B cell (primary cell): ENCODE measurements around the gene ZNF771. TPM values are rescaled to one million over a fixed set of nuclear protein-coding genes. Genes with fewer than 3 reads are reported as not detected.

ENCODE experiments used
- ATAC-seq: fragments of 200-7000 bp; cut with Tn5 transposase; one replicate; pipeline ENCODE4 v1.10.0; 2021; ENCODE audit warnings: low read depth, mild to moderate bottlenecking, moderate number of reproducible peaks, moderate library complexity
- CTCF ChIA-PET: fragments of 350-600 bp; sonication (Branson Sonifier 250); formaldehyde crosslinking; loops from one replicate; lab custom pipeline; 2021; ENCODE audit warnings: antibody characterized with exemption, inconsistent platforms; lab: Charles Lee
- POLR2A ChIA-PET: fragments of 350-600 bp; sonication (Branson Sonifier 250); formaldehyde crosslinking; loops from one replicate; lab custom pipeline; 2021; ENCODE audit warnings: antibody characterized with exemption; lab: Charles Lee
- DNase-seq: peaks from one replicate; pipeline ENCODE4 v3.0.0; 2013
- H2AFZ ChIP-seq: 2 replicates; pipeline ENCODE4 v1.6.1; 2012; ENCODE audit warnings: mild to moderate bottlenecking, low read depth, low read length; ENCODE audit not compliant: insufficient read depth, poor library complexity, severe bottlenecking
- H3K27ac ChIP-seq, 2 donors: 1 replicate in 1 of 2; 2 replicates in 1 of 2; pipeline ENCODE4 v1.5.1; 2012 to 2013; ENCODE audit warnings: low read length in 2 of 2, mild to moderate bottlenecking in 2 of 2, moderate library complexity in 1 of 2
- H3K27me3 ChIP-seq, 4 experiments: fragments of 200-600 bp in 1 of 4; sonication (generic) in 1 of 4; replicated peaks in 1 of 4; 1 replicate in 2 of 4; 2 replicates in 2 of 4; pipeline versions ENCODE4 v1.6.1 to v1.7.0; 2013 to 2016; ENCODE audit warnings: low read length in 3 of 4, mild to moderate bottlenecking in 2 of 4, mixed read lengths in 1 of 4, moderate library complexity in 1 of 4; ENCODE audit not compliant: insufficient read depth in 4 of 4, control insufficient read depth in 3 of 4; ENCODE audit errors: control extremely low read depth in 1 of 4
- H3K36me3 ChIP-seq, 2 experiments: replicated peaks in 1 of 2; 1 replicate in 1 of 2; 2 replicates in 1 of 2; pipeline versions ENCODE4 v1.6.1 to v1.7.1; 2013; ENCODE audit warnings: low read length in 1 of 2; ENCODE audit not compliant: insufficient read depth in 2 of 2, control insufficient read depth in 1 of 2; ENCODE audit errors: control extremely low read depth in 1 of 2, extremely low read depth in 1 of 2
- H3K4me1 ChIP-seq, 2 donors: fragments of 200-600 bp in 1 of 2; sonication (generic) in 1 of 2; 1 replicate in 1 of 2; 2 replicates in 1 of 2; pipeline versions ENCODE4 v1.5.1 to v1.6.1; 2013 to 2017; ENCODE audit warnings: low read length in 2 of 2; ENCODE audit not compliant: control insufficient read depth in 2 of 2, insufficient read depth in 2 of 2
- H3K4me2 ChIP-seq: replicated peaks from 2 replicates; pipeline ENCODE3; 2012; ENCODE audit warnings: mild to moderate bottlenecking, low read depth, low read length; ENCODE audit not compliant: poor library complexity, severe bottlenecking
- H3K4me3 ChIP-seq, 5 experiments: fragments of 200-600 bp in 1 of 5; sonication (generic) in 1 of 5; 1 replicate in 3 of 5; 2 replicates in 2 of 5; pipeline versions ENCODE4 v1.5.1 to v1.7.0; 2011 to 2016; ENCODE audit warnings: low read length in 4 of 5, mild to moderate bottlenecking in 4 of 5, low read depth in 2 of 5, control low read depth in 1 of 5, moderate library complexity in 1 of 5; ENCODE audit not compliant: insufficient read depth in 1 of 5; ENCODE audit errors: control extremely low read depth in 1 of 5, extremely low read depth in 1 of 5
- H3K79me2 ChIP-seq: fragments of 200-600 bp; sonication (generic); one replicate; pipeline ENCODE4 v1.6.0; 2016; ENCODE audit warnings: low read length; ENCODE audit not compliant: control insufficient read depth, insufficient read depth
- H3K9ac ChIP-seq: fragments of 200-600 bp; sonication (generic); 2 replicates; pipeline ENCODE4 v1.6.1; 2017; ENCODE audit warnings: mild to moderate bottlenecking, low read length, moderate library complexity
- H3K9me3 ChIP-seq, 3 donors: one replicate each; pipeline versions ENCODE4 v1.6.1 to v1.7.1; 2013; ENCODE audit warnings: low read length in 2 of 3; ENCODE audit not compliant: control insufficient read depth in 2 of 3, insufficient read depth in 1 of 3; ENCODE audit errors: control extremely low read depth in 1 of 3
- H4K20me1 ChIP-seq: 2 replicates; pipeline ENCODE4 v1.6.0; 2012; ENCODE audit warnings: mild to moderate bottlenecking, low read length; ENCODE audit not compliant: insufficient read depth, control insufficient read depth, poor library complexity, severe bottlenecking
- H3K27ac Mint-ChIP-seq: one replicate; pipeline ENCODE4 v1.8.0; 2021; ENCODE audit warnings: mixed read lengths
- H3K27me3 Mint-ChIP-seq: one replicate; pipeline ENCODE4 v1.8.0; 2021; ENCODE audit warnings: mixed read lengths
- H3K4me1 Mint-ChIP-seq: one replicate; pipeline ENCODE4 v1.8.0; 2021; ENCODE audit warnings: mixed read lengths
- H3K4me3 Mint-ChIP-seq: one replicate; pipeline ENCODE4 v1.8.0; 2021; ENCODE audit warnings: mixed read lengths
- H3K9me3 Mint-ChIP-seq: one replicate; pipeline ENCODE4 v1.8.0; 2022; ENCODE audit warnings: mixed read lengths; ENCODE audit not compliant: insufficient read depth
- CTCF ChIP-seq: fragments of 200-600 bp; IDR thresholded peaks from one replicate; pipeline ENCODE4 v1.8.0; 2022; ENCODE audit warnings: antibody characterized with exemption, mild to moderate bottlenecking
- EZH2 ChIP-seq: IDR thresholded peaks from 2 replicates; pipeline ENCODE4 v1.6.1; 2012; ENCODE audit warnings: borderline replicate concordance, low read depth, mild to moderate bottlenecking, moderate library complexity, low read length; ENCODE audit not compliant: insufficient read depth, poor library complexity, severe bottlenecking
- WGBS: methylation state at CpG from one replicate; pipeline ENCODE4 v1.1.5; 2013; ENCODE audit warnings: missing lambda C conversion rate; ENCODE audit not compliant: insufficient coverage; 5-methylcytosine and 5-hydroxymethylcytosine counted together
- intact Hi-C: fragments of 100-400 bp; cut with micrococcal nuclease; formaldehyde crosslinking; loops from one replicate; pipeline ENCODE4 v1.10.0; 2022
- polyA plus RNA-seq: library from polyadenylated mRNA; depleted of rRNA; stranded (reverse); fragments of >200 nt; gene quantifications from 2 replicates; pipeline ENCODE4 v1.2.3, GENCODE V29; 2012
- total RNA-seq, 2 donors: library from RNA; stranded (reverse); fragments of 120-200 nt in 1 of 2; gene quantifications; 1 replicate in 1 of 2; 2 replicates in 1 of 2; pipeline versions ENCODE4 v1.2.3 to v1.2.4, GENCODE V29; 2013 to 2022

ZNF771 gene
- total and polyA plus RNA-seq, 2 donors (not counting 1 experiment from before 2014, with no cell fraction given): 4.1 to 6.6 TPM

DNA sequence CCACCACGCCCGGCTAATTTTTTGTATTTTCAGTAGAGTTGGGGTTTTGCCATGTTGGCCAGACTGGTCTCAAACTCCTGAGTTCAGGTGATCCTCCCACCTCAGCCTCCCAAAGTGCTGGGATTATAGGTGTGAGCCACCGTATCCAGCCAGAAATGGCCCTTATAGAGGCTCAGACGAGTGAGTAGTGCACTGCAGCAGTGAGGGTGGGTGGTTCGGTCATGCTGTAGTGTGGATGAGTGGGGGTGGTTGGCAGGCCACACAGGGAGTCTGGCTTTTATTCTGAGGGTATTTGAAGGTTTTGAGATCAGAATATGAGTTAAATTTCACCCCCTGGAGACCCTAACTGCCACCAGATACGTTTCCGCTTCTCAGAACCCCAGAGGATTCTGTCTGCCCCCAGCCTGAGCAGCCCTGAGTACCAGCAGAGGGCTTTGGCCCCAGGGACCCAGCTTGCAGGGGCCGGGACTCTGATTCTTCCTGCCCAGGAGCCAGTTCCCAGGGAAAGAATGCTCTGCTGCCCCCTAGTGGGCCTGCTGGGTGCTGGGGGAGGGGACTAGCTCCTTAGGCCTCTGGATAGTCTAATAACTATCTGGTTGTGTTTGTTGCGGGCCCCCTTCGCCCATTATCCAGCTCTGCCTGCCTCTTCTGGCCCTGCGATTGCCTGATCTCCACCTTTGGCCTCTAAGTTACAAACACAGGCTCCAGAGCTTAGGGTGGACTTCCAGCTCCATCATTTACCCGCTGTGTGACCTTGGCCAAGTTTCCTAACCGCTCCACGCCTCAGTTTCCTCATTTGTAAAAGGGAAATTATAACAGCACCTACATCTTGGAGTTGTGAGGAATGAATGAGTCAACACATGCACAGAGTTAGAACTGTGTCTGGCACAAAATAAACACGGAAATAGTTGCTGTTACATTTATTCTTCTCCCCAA lies 2.0 kb downstream of the ZNF771 start:
- Histone ChIP-seq H3K4me1 (peaks cover 15 to 23% of the 10 kb centered on the region in 2 donors), H2AFZ (peak overlapping the region; percentile 30), H3K27ac (peak overlapping the region in 1 of 2 donors; percentile 33), H3K9ac (no peak overlapping the region), H3K9me3 (no peaks in the 10 kb centered on the region), H3K79me2 (peaks cover 8% of the 10 kb centered on the region), H4K20me1 (no peaks in the 10 kb centered on the region), H3K27me3 (no peaks in the 10 kb centered on the region), H3K36me3 (peaks cover 0 to 7% of the 10 kb centered on the region in 2 experiments), H3K4me3 (no peak overlapping the region), H3K4me2 (peak overlapping the region; percentile 56)
- peaks cover 21% of the 10 kb centered on the region for H3K4me1 Mint-ChIP-seq
- H3K27ac Mint-ChIP-seq: peak overlapping the region; percentile 76
- ATAC-seq: peak; percentile 54
- intact Hi-C loops: loop anchor here (1.0 to 2.0 kb wide), 2 partner anchors 15 to 27 kb away; partner anchors contain the start of genes SEPTIN1 and ZNF48
- WGBS: 20% methylated on average over 8 of the region's 15 CpGs
- DNase-seq: peak; percentile 91
- TF ChIP-seq EZH2 (no peak), CTCF (peak; percentile 93)
- ChIA-PET CTCF (interaction anchor here (0.7 to 5.4 kb wide), 36 partner anchors 8 to 368 kb away, joined by 3 to 65 read pairs (median 4); partner anchors contain the start of genes ALDOA, CD2BP2, DCTPP1 and GDPD3), POLR2A (interaction anchor here (0.6 to 1.9 kb wide), 12 partner anchors 10 to 519 kb away, joined by 3 to 11 read pairs (median 4); partner anchors contain the start of genes CD2BP2, DCTPP1, SEPTIN1 and TBC1D10B)
- H3K9me3 Mint-ChIP-seq: no peaks in the 10 kb centered on the region
- H3K4me3 Mint-ChIP-seq: peak overlapping the region; percentile 62
- H3K27me3 Mint-ChIP-seq: peaks cover 3% of the 10 kb centered on the region
